GM12892 (cell line): ENCODE measurements around the gene PAX6.

Experiments used
- POLR2A ChIP-seq: IDR thresholded peaks from 2 replicates; pipeline ENCODE4 v1.6.1; 2011; ENCODE audit warnings: low read depth, low read length, control low read depth
- POLR2AphosphoS5 ChIP-seq: IDR thresholded peaks from 2 replicates; pipeline ENCODE4 v1.6.1; 2011; ENCODE audit warnings: low read depth, low read length, control low read depth
- TAF1 ChIP-seq: IDR thresholded peaks from 2 replicates; pipeline ENCODE4 v1.6.1; 2011; ENCODE audit warnings: low read depth, mild to moderate bottlenecking, control low read depth, low read length, borderline replicate concordance

- TF ChIP-seq TAF1, result no peak
- no peak for TF ChIP-seq POLR2A
- no peak for TF ChIP-seq POLR2AphosphoS5
Observed at GRCh38 chr11:31797190-31798056, 13.7 kb downstream of the PAX6 start.
